Measurements from ENCODE around the gene PLXND1.

Gene PLXND1

GRCh38 chr3:129581623-129582022, 24.9 kb downstream of the PLXND1 start:
- no peak for DNase-seq

- DNase-seq = no peak
Measured at GRCh38 chr3:129579991-129580390, 26.5 kb downstream of the PLXND1 start.

- no peak for DNase-seq
Measured at GRCh38 chr3:129577925-129578786, 28.3 kb downstream of the PLXND1 start.

GRCh38 chr3:129577366-129577765, 29.1 kb downstream of the PLXND1 start:
- DNase-seq = no peak

- peak; percentile 80 for DNase-seq
Measured at GRCh38 chr3:129576514-129577352, 29.7 kb downstream of the PLXND1 start.

GRCh38 chr3:129575997-129576384, 30.5 kb downstream of the PLXND1 start:
- DNase-seq = no peak

- no peak for DNase-seq
Measured at GRCh38 chr3:129575233-129575996, 31.1 kb downstream of the PLXND1 start.

GRCh38 chr3:129574206-129574605, 32.3 kb downstream of the PLXND1 start:
- no peak for DNase-seq

- no peak for DNase-seq
Measured at GRCh38 chr3:129573493-129573892, 33.0 kb downstream of the PLXND1 start.

GRCh38 chr3:129572603-129573002, 33.9 kb downstream of the PLXND1 start:
- DNase-seq = no peak

- no peak for DNase-seq
Measured at GRCh38 chr3:129571605-129572547, 34.6 kb downstream of the PLXND1 start.

- no peak for DNase-seq
Measured at GRCh38 chr3:129569856-129570255, 36.6 kb downstream of the PLXND1 start.

- no peak for DNase-seq
Measured at GRCh38 chr3:129567939-129568338, 38.5 kb downstream of the PLXND1 start.

- DNase-seq = no peak
Measured at GRCh38 chr3:129567176-129567705, 39.2 kb downstream of the PLXND1 start.

- no peak for DNase-seq
Measured at GRCh38 chr3:129565902-129566301, 40.6 kb downstream of the PLXND1 start.

- no peak for DNase-seq
Measured at GRCh38 chr3:129564981-129565644, 41.4 kb downstream of the PLXND1 start.

GRCh38 chr3:129563850-129564535, 42.5 kb downstream of the PLXND1 start:
- no peak for DNase-seq

- DNase-seq = no peak
Measured at GRCh38 chr3:129563332-129563731, 43.1 kb downstream of the PLXND1 start.

GRCh38 chr3:129562803-129563202, 43.7 kb downstream of the PLXND1 start:
- DNase-seq = no peak

- no peak for DNase-seq
Measured at GRCh38 chr3:129561619-129562248, 44.7 kb downstream of the PLXND1 start.

Measured in NCI-H1417 treated with DMSO at 0.1 percent for 48 hours (cell line).